ENCODE results near the gene VPS13D. TPM values are rescaled to one million over a fixed set of nuclear protein-coding genes. Genes with fewer than 3 reads are reported as not detected.

VPS13D gene
- total RNA-seq, 1 experiment from 2014 or later: 29.0 TPM

- TF ChIP-seq IRF1 (CRISPR knock-in tag; IDR thresholded peaks at IDR 0.05) (no peak), PREB (CRISPR knock-in tag; IDR thresholded peaks at IDR 0.05; ENCODE audit: borderline replicate concordance) (no peak), ZMAT4 (CRISPR knock-in tag; IDR thresholded peaks at IDR 0.05) (no peak), ZNF532 (CRISPR knock-in tag; IDR thresholded peaks at IDR 0.05; ENCODE audit: borderline replicate concordance) (no peak), OVOL2 (CRISPR knock-in tag; IDR thresholded peaks at IDR 0.05; ENCODE audit: borderline replicate concordance) (no peak)
Measured at GRCh38 chr1:12279003-12279402, 49.2 kb downstream of the VPS13D start (continued).

- Mint-ChIP-seq H3K27me3 (ENCODE audit: low read depth) (no peaks in the 10 kb centered on the region), H3K9me3 (no peaks in the 10 kb centered on the region), H3K4me1 (peaks cover 6% of the 10 kb centered on the region), H3K4me3 (no peak overlapping the region), H3K27ac (no peak overlapping the region), H3K36me3 (peaks cover 47% of the 10 kb centered on the region)
- DNase-seq (ENCODE audit: low spot score) (no peak), ATAC-seq (no peak)
- TF ChIP-seq NR3C1 (CRISPR knock-in tag; conservative IDR thresholded peaks at IDR 0.05; ENCODE audit: low read depth) (no peak), GRHL2 (CRISPR knock-in tag; IDR thresholded peaks at IDR 0.05; ENCODE audit: insufficient replicate concordance, severe bottlenecking) (no peak), STAT6 (CRISPR knock-in tag; conservative IDR thresholded peaks at IDR 0.05; ENCODE audit: low read depth) (no peak), CDX4 (CRISPR knock-in tag; IDR thresholded peaks at IDR 0.05; ENCODE audit: borderline replicate concordance) (no peak), HMGA2 (CRISPR knock-in tag; IDR thresholded peaks at IDR 0.05) (no peak), KAT7 (CRISPR knock-in tag; IDR thresholded peaks at IDR 0.05; ENCODE audit: borderline replicate concordance) (no peak), MXD4 (CRISPR knock-in tag; IDR thresholded peaks at IDR 0.05; ENCODE audit: borderline replicate concordance) (no peak), OVOL2 (CRISPR knock-in tag; IDR thresholded peaks at IDR 0.05; ENCODE audit: borderline replicate concordance) (no peak), PRDM15 (CRISPR knock-in tag; IDR thresholded peaks at IDR 0.05) (no peak)
- ChIA-PET POLR2A (no interaction called here), CTCF (interaction anchor here (5.0 kb wide), 1 partner anchor 154 kb away, joined by 62 read pairs; no protein-coding TSS in a partner anchor)
Measured at GRCh38 chr1:12279728-12280464, 50.1 kb downstream of the VPS13D start.

Data from WTC11 (cell line).